CD4-positive, alpha-beta T cell treated with Interleukin-12 subunit alpha and Interleukin-12 subunit beta, for 1 hour (primary cell): Measurements from ENCODE around the gene POLD4.

Source experiments
- DNase-seq: peaks from one replicate; pipeline ENCODE4 v3.0.0-alpha.2; 2020

Gene POLD4

GRCh38 chr11:67387518-67387917 is 34.2 kb upstream of the POLD4 start:
- DNase-seq: no peak

- no peak for DNase-seq
Measured at GRCh38 chr11:67387069-67387468, 33.7 kb upstream of the POLD4 start.

- DNase-seq: no peak
Measured at GRCh38 chr11:67384851-67385366, 31.6 kb upstream of the POLD4 start.

GRCh38 chr11:67382276-67383136 is 29.2 kb upstream of the POLD4 start:
- peak; percentile 88 for DNase-seq

GRCh38 chr11:67381244-67381972 is 28.1 kb upstream of the POLD4 start:
- DNase-seq: no peak

- DNase-seq: no peak
Measured at GRCh38 chr11:67379061-67380058, 26.0 kb upstream of the POLD4 start.

- no peak for DNase-seq
Measured at GRCh38 chr11:67378544-67378943, 25.2 kb upstream of the POLD4 start.

- no peak for DNase-seq
Measured at GRCh38 chr11:67376873-67377808, 23.8 kb upstream of the POLD4 start.

- no peak for DNase-seq
Measured at GRCh38 chr11:67376063-67376820, 22.9 kb upstream of the POLD4 start.

GRCh38 chr11:67375320-67376055 is 22.1 kb upstream of the POLD4 start:
- DNase-seq: no peak

GRCh38 chr11:67374571-67375281 is 21.4 kb upstream of the POLD4 start:
- no peak for DNase-seq

- peak; percentile 90 for DNase-seq
Measured at GRCh38 chr11:67373648-67374570, 20.6 kb upstream of the POLD4 start.

- peak; percentile 50 for DNase-seq
Measured at GRCh38 chr11:67372993-67373647, 19.8 kb upstream of the POLD4 start, which contains the start of gene CLCF1. Gene CLCF1 (minus strand): TSS chr11:67373598. CDS start chr11:67373539, 59 bp downstream.

- peak; percentile 32 for DNase-seq
Measured at GRCh38 chr11:67372321-67372992, 19.1 kb upstream of the POLD4 start.

- DNase-seq: no peak
Measured at GRCh38 chr11:67371911-67372320, 18.6 kb upstream of the POLD4 start.

GRCh38 chr11:67371189-67371910 is 18.0 kb upstream of the POLD4 start:
- peak; percentile 48 for DNase-seq
